HG02678 (cell line): ENCODE measurements around the gene KCNG4.

ENCODE experiments used
- ATAC-seq: cut with Tn5 transposase; IDR thresholded peaks from one replicate; pipeline ENCODE4 v1.9.1; 2021; ENCODE audit warnings: mild to moderate bottlenecking, moderate library complexity; ENCODE audit not compliant: unreplicated experiment

KCNG4 gene

GRCh38 chr16:84239909-84240308 lies at the start of gene KCNG4:
Gene KCNG4 (minus strand): TSS chr16:84240012. CDS start chr16:84237485, 2,527 bp downstream.
- ATAC-seq = no peak

GRCh38 chr16:84288902-84289301 lies 49.1 kb upstream of the KCNG4 start:
- ATAC-seq = no peak

- no peak for ATAC-seq
Measured at GRCh38 chr16:84286578-84287240, 46.9 kb upstream of the KCNG4 start.

GRCh38 chr16:84284154-84284722 lies 44.4 kb upstream of the KCNG4 start:
- ATAC-seq = no peak

GRCh38 chr16:84283314-84284153 lies 43.7 kb upstream of the KCNG4 start:
- no peak for ATAC-seq

GRCh38 chr16:84282533-84282932 lies 42.7 kb upstream of the KCNG4 start:
- no peak for ATAC-seq

- ATAC-seq = no peak
Measured at GRCh38 chr16:84281074-84281473, 41.3 kb upstream of the KCNG4 start.

GRCh38 chr16:84279881-84280280 lies 40.1 kb upstream of the KCNG4 start:
- ATAC-seq = no peak

GRCh38 chr16:84278968-84279367 lies 39.2 kb upstream of the KCNG4 start:
- ATAC-seq = no peak

GRCh38 chr16:84278333-84278732 lies 38.5 kb upstream of the KCNG4 start:
- ATAC-seq = no peak

- no peak for ATAC-seq
Measured at GRCh38 chr16:84277244-84277823, 37.5 kb upstream of the KCNG4 start.

- ATAC-seq = no peak
Measured at GRCh38 chr16:84275585-84276151, 35.9 kb upstream of the KCNG4 start.

GRCh38 chr16:84274515-84274914 lies 34.7 kb upstream of the KCNG4 start:
- no peak for ATAC-seq

GRCh38 chr16:84272740-84273320 lies 33.0 kb upstream of the KCNG4 start:
- ATAC-seq = no peak

GRCh38 chr16:84271866-84272265 lies 32.1 kb upstream of the KCNG4 start:
- no peak for ATAC-seq

- no peak for ATAC-seq
Measured at GRCh38 chr16:84271037-84271436, 31.2 kb upstream of the KCNG4 start.

GRCh38 chr16:84270531-84270930 lies 30.7 kb upstream of the KCNG4 start:
- ATAC-seq = no peak

GRCh38 chr16:84270071-84270470 lies 30.3 kb upstream of the KCNG4 start:
- no peak for ATAC-seq

- no peak for ATAC-seq
Measured at GRCh38 chr16:84268291-84269040, 28.7 kb upstream of the KCNG4 start.

- no peak for ATAC-seq
Measured at GRCh38 chr16:84267380-84267779, 27.6 kb upstream of the KCNG4 start.
